Endothelial cell of umbilical vein (primary cell): ENCODE measurements around the gene DNAJC6. TPM values are rescaled to one million over a fixed set of nuclear protein-coding genes. Genes with fewer than 3 reads are reported as not detected.

Experiments
- BruUV-seq: library from RNA; stranded (reverse); fragments of 400-500 nt; replicated peaks from 2 replicates; lab custom pipeline; 2021; lab: Mats Ljungman, UMichigan
- CTCF ChIA-PET: fragments of 300-600, 350-600 bp; sonication (Branson Sonifier 250); formaldehyde crosslinking; loops from one replicate; lab custom pipeline; 2021; ENCODE audit warnings: antibody characterized with exemption, inconsistent platforms; lab: Charles Lee
- POLR2A ChIA-PET: fragments of 300-600, 350-600 bp; sonication (Branson Sonifier 250); formaldehyde crosslinking; loops from one replicate; lab custom pipeline; 2021; ENCODE audit warnings: antibody characterized with exemption, inconsistent platforms; lab: Charles Lee
- DNase-seq: peaks from one replicate; pipeline ENCODE4 v3.0.0-alpha.2; 2011; ENCODE audit warnings: low read depth, low spot score
- FAIRE-seq: peaks from 2 replicates; lab custom pipeline; 2011; peaks lifted over from hg19 to GRCh38; lab: Jason Lieb, UNC
- H2AFZ ChIP-seq: 2 replicates; pipeline ENCODE4 v1.6.0; 2012; ENCODE audit warnings: low read depth, low read length, control low read depth, inconsistent platforms
- H3K27ac ChIP-seq: 2 replicates; pipeline ENCODE4 v1.5.1; 2011; ENCODE audit warnings: low read depth, mild to moderate bottlenecking, control low read depth, low read length, moderate library complexity; ENCODE audit not compliant: insufficient read depth
- H3K27me3 ChIP-seq, 2 experiments: 2 replicates each; pipeline versions ENCODE4 v1.6.0 to v1.6.1; 2011; ENCODE audit warnings: low read length in 2 of 2, mixed read lengths in 1 of 2; ENCODE audit not compliant: control insufficient read depth in 2 of 2, insufficient read depth in 2 of 2
- H3K36me3 ChIP-seq, 2 experiments: 2 replicates in 1 of 2; 3 replicates in 1 of 2; pipeline ENCODE4 v1.5.1; 2011; ENCODE audit warnings: low read length in 2 of 2, mild to moderate bottlenecking in 1 of 2, moderate library complexity in 1 of 2; ENCODE audit not compliant: control insufficient read depth in 2 of 2, insufficient read depth in 2 of 2; ENCODE audit errors: extremely low read depth in 1 of 2
- H3K4me1 ChIP-seq: 3 replicates; pipeline ENCODE4 v1.5.1; 2011; ENCODE audit warnings: mild to moderate bottlenecking, low read length; ENCODE audit not compliant: control insufficient read depth, insufficient read depth; ENCODE audit errors: extremely low read depth
- H3K4me2 ChIP-seq: 2 replicates; pipeline ENCODE4 v1.6.1; 2011; ENCODE audit warnings: low read length, control low read depth, mixed read lengths; ENCODE audit not compliant: insufficient read depth
- H3K4me3 ChIP-seq, 3 experiments: fragments of 200-600 bp in 1 of 3; sonication (generic), shearing (Covaris generic) in 1 of 3; replicated peaks in 1 of 3; 2 replicates each; pipeline ENCODE4 v1.5.1; 2011 to 2016; ENCODE audit warnings: control low read depth in 3 of 3, low read length in 3 of 3, mild to moderate bottlenecking in 2 of 3, inconsistent platforms in 1 of 3, low read depth in 1 of 3, moderate library complexity in 1 of 3; ENCODE audit not compliant: insufficient read depth in 1 of 3
- H3K79me2 ChIP-seq: 2 replicates; pipeline ENCODE4 v1.6.0; 2012; ENCODE audit warnings: low read length, inconsistent platforms; ENCODE audit not compliant: control insufficient read depth, insufficient read depth
- H3K9ac ChIP-seq: replicated peaks from 2 replicates; pipeline ENCODE3; 2011; ENCODE audit warnings: low read length, control low read depth; ENCODE audit not compliant: insufficient read depth; ENCODE audit errors: extremely low read depth
- H3K9me1 ChIP-seq: replicated peaks from 3 replicates; pipeline ENCODE4 v1.6.0; 2011; ENCODE audit warnings: mild to moderate bottlenecking, low read length; ENCODE audit not compliant: control insufficient read depth, insufficient read depth; ENCODE audit errors: extremely low read depth
- H3K9me3 ChIP-seq: replicated peaks from 2 replicates; pipeline ENCODE4 v1.5.1; 2012; ENCODE audit warnings: low read length, inconsistent platforms; ENCODE audit not compliant: control insufficient read depth, insufficient read depth
- H4K20me1 ChIP-seq: replicated peaks from 2 replicates; pipeline ENCODE3; 2011; ENCODE audit warnings: mild to moderate bottlenecking, low read length; ENCODE audit not compliant: control insufficient read depth, insufficient read depth; ENCODE audit errors: extremely low read depth
- FOS ChIP-seq: IDR thresholded peaks from 2 replicates; pipeline ENCODE4 v1.6.1; 2011; ENCODE audit warnings: mild to moderate bottlenecking, low read length, moderate library complexity, borderline replicate concordance; ENCODE audit not compliant: insufficient read depth
- GATA2 ChIP-seq: IDR thresholded peaks from 2 replicates; pipeline ENCODE4 v1.7.0; 2011; ENCODE audit warnings: low read depth, mild to moderate bottlenecking, moderate library complexity, mixed read lengths, low read length; ENCODE audit not compliant: insufficient read length, insufficient read depth
- JUN ChIP-seq: IDR thresholded peaks from 2 replicates; pipeline ENCODE4 v1.6.1; 2011; ENCODE audit warnings: borderline replicate concordance, low read depth; ENCODE audit not compliant: insufficient read length, insufficient read depth
- MAX ChIP-seq: IDR thresholded peaks from 2 replicates; pipeline ENCODE4 v1.6.1; 2011; ENCODE audit not compliant: insufficient read depth, insufficient read length
- MYC ChIP-seq: IDR thresholded peaks from one replicate; pipeline ENCODE4 v1.6.1; 2011; ENCODE audit warnings: mild to moderate bottlenecking, low read depth, low read length
- POLR2AphosphoS5 ChIP-seq: IDR thresholded peaks from 2 replicates; pipeline ENCODE4 v1.6.1; 2012; ENCODE audit warnings: low read depth, mild to moderate bottlenecking, control low read depth, low read length, moderate library complexity; ENCODE audit not compliant: insufficient read depth
- dilution Hi-C: fragments of 300-500 bp; cut with MboI; formaldehyde crosslinking; loops from one replicate; pipeline ENCODE4 v1.15.0; 2019; ENCODE audit warnings: low sequenced_read_pairs; ENCODE audit not compliant: extremely low pct_ligation_motif_present
- intact Hi-C: fragments of 100-400 bp; cut with micrococcal nuclease; formaldehyde crosslinking; loops from one replicate; pipeline ENCODE4 v1.10.0; 2022
- polyA plus RNA-seq, 4 experiments: library from polyadenylated mRNA; depleted of rRNA in 3 of 4; stranded (reverse) in 3 of 4; unstranded in 1 of 4; fragments of >200 nt; gene quantifications; 2 replicates each; pipeline versions ENCODE4 v1.2.1 to v1.2.3, GENCODE V29; 2011 to 2012; ENCODE audit warnings: missing spikeins in 1 of 4
- total RNA-seq: library from RNA; stranded (reverse); gene quantifications from 2 replicates; pipeline ENCODE4 v1.2.3, GENCODE V29; 2021
- TF ChIP-seq, protein P1 (sequence below), 2 donors: IDR thresholded peaks; 1 replicate in 1 of 2; 2 replicates in 1 of 2; pipeline ENCODE4 v1.5.1; 2011; ENCODE audit warnings: low read length in 2 of 2, mild to moderate bottlenecking in 2 of 2, moderate library complexity in 2 of 2, control low read depth in 1 of 2, inconsistent platforms in 1 of 2, low read depth in 1 of 2; ENCODE audit not compliant: insufficient read depth in 1 of 2; ENCODE audit errors: extremely low read depth in 1 of 2

DNAJC6 gene
- total and polyA plus RNA-seq, 2 donors (not counting 3 experiments of a cell fraction or from before 2014, with no cell fraction given), result 2.3 to 4.9 TPM

DNA sequence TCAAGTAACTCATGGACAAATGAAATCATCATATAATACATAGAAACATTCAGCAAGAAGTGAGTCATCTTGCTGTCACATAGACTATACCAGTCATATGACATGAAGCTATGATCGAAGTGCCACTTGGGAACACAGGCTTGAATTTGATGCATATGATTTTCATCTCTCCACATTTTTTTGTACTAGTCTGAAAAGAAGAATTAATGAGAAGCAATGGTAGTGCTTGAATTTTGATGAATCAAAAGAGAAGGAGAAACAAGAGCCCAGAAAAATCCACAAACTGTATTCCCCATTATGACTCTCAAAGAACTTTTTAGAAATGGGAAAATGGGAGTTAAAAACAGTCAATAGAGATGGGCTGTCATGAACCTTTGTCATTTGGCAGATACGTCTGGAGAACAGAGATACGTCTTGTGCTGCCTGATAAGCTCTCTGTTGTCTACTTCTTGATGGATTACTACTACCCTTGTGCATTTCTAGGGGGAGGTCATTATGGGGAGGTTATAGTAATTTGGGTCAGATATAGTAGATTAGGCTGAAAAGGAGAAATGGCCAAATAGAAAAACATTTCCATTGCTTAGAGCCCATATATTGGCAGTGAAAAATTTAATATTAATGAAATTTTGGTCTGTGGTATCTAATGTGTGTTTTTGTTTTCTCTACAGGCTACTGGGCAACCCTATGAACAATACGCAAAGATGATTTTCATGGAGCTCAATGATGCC is 103.1 kb downstream of the DNAJC6 start:
- no peak overlapping the region for H3K27ac ChIP-seq
- DNase-seq, result no peak
- intact Hi-C loops (no loop called here), dilution Hi-C loops (no loop called here)
- no peak overlapping the region for H3K9ac ChIP-seq
- TF ChIP-seq FOS, result peak; percentile 54
- TF ChIP-seq, protein P1, sequence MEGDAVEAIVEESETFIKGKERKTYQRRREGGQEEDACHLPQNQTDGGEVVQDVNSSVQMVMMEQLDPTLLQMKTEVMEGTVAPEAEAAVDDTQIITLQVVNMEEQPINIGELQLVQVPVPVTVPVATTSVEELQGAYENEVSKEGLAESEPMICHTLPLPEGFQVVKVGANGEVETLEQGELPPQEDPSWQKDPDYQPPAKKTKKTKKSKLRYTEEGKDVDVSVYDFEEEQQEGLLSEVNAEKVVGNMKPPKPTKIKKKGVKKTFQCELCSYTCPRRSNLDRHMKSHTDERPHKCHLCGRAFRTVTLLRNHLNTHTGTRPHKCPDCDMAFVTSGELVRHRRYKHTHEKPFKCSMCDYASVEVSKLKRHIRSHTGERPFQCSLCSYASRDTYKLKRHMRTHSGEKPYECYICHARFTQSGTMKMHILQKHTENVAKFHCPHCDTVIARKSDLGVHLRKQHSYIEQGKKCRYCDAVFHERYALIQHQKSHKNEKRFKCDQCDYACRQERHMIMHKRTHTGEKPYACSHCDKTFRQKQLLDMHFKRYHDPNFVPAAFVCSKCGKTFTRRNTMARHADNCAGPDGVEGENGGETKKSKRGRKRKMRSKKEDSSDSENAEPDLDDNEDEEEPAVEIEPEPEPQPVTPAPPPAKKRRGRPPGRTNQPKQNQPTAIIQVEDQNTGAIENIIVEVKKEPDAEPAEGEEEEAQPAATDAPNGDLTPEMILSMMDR (IDR thresholded peaks at IDR 0.05; ENCODE audit: extremely low read depth in 1 of 2, insufficient read depth in 1 of 2, low read depth in 1 of 2, low read length in 2 of 2), result no peak
- H3K9me1 ChIP-seq, result no peaks in the 10 kb centered on the region
- ChIA-PET CTCF (interaction anchor here (0.9 to 1.8 kb wide), 3 partner anchors 10 to 275 kb away, joined by 3 to 4 read pairs (median 3); no protein-coding TSS in a partner anchor), POLR2A (no interaction called here)
- H3K4me1 ChIP-seq, result no peaks in the 10 kb centered on the region
- H3K27me3 ChIP-seq, result no peaks in the 10 kb centered on the region
- H3K4me3 ChIP-seq, result no peak overlapping the region
- no peaks in the 10 kb centered on the region for H3K9me3 ChIP-seq
- no peak for FAIRE-seq
- BruUV-seq, result no TSS peak
- no peak overlapping the region for H3K4me2 ChIP-seq
- no peak overlapping the region for H2AFZ ChIP-seq
- H4K20me1 ChIP-seq, result no peaks in the 10 kb centered on the region
- H3K79me2 ChIP-seq, result no peaks in the 10 kb centered on the region
- no peaks in the 10 kb centered on the region for H3K36me3 ChIP-seq

GRCh38 chr1:65412984-65413375 is 103.6 kb downstream of the DNAJC6 start:
- BruUV-seq, result no TSS peak
- H3K27me3 ChIP-seq, result no peaks in the 10 kb centered on the region
- no peaks in the 10 kb centered on the region for H4K20me1 ChIP-seq
- H3K4me1 ChIP-seq, result no peaks in the 10 kb centered on the region
- POLR2A ChIA-PET, result no interaction called here
- dilution Hi-C loops (no loop called here), intact Hi-C loops (no loop called here)
- no peak overlapping the region for H3K27ac ChIP-seq
- no peaks in the 10 kb centered on the region for H3K79me2 ChIP-seq
- no peaks in the 10 kb centered on the region for H3K36me3 ChIP-seq
- no peak overlapping the region for H3K4me3 ChIP-seq
- FAIRE-seq (no peak), DNase-seq (no peak)
- no peak overlapping the region for H3K4me2 ChIP-seq
- TF ChIP-seq JUN (no peak), GATA2 (no peak), POLR2AphosphoS5 (no peak), MYC (no peak), FOS (no peak), MAX (no peak)
- TF ChIP-seq, protein P1 (IDR thresholded peaks at IDR 0.05; ENCODE audit: extremely low read depth in 1 of 2, insufficient read depth in 1 of 2, low read depth in 1 of 2, low read length in 2 of 2), result no peak
- no peaks in the 10 kb centered on the region for H3K9me3 ChIP-seq
- no peak overlapping the region for H2AFZ ChIP-seq
- H3K9ac ChIP-seq, result no peak overlapping the region
- CTCF ChIA-PET, result interaction anchor here (0.9 to 1.8 kb wide), 2 partner anchors 9 to 274 kb away, joined by 3 read pairs; no protein-coding TSS in a partner anchor
- H3K9me1 ChIP-seq, result no peaks in the 10 kb centered on the region
